ENCODE data around the gene BBS4.

The BBS4 gene

DNA sequence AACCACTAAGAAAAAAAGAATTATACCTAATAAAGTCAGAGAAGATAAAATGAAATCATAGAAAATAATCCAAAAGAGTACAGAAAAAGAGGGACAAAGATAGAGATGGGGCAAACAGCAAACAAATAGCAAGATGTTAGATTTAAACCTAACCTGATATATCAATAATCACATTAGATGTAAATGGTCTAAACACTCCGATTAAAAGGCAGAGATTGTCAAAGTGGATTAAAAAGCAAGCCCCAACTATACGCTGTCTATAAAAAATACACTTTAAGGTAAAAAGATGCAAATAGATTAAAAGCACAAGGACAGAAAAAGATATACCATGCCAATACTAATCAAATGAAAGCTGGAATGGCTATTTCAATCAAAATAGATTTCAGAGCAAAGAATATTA, 80.8 kb downstream of the BBS4 start:
- DNase-seq = no peak

GRCh38 chr15:72770673-72771328, 84.8 kb downstream of the BBS4 start:
- DNase-seq = no peak

DNA sequence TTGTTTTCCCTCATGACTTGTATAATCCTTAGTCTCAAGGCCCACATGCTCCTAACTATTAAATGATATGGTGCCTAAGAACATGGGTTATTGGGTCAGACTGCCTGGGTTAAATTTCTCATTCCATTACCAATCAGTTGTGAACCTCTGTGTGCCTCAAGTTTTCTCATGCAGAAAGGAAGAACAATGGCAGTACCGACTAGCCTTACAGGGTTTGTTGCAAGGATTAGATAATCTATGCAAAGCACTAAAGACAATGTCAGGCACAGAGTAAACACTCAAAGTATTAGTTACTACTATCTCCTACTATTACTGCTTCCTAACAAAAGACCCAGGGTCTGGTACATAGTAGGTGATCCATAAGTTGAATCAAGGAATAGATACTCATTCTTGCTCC, 85.3 kb downstream of the BBS4 start:
- DNase-seq = no peak

DNA sequence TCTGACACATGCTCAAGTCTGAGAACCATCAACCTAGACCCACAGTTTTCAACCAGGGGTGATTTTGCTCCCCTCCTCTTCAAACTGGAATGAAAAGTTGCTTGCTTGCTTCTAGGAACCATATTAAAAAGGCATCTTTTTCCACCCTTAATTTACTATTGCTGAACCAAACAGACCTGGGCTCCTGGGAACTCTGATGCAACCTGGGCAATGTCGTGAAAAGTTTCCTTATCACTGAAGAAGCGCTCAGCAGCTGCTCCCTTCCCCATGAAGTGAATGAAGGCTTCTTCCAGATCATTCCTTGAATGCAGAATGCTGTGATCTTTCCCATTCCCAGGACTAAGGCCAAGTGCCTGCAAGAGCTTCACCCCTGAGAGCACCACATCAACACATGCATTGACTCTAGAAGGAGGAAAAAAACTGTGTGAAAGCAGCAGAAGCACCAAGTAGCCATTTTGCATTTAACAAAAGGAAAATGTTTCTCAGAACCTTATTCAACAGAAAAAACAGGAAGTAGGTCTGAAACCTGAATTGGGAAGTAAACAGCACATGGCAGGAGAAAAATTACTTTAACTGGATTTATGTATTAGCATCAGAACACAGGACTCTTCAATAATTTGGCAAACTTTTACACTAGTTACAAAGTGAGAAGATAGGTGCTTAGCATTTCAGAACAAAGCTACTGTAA, 88.8 kb downstream of the BBS4 start:
- peak in 1 of 2 donors; percentile 32 for DNase-seq

GRCh38 chr15:72778796-72779195, 92.8 kb downstream of the BBS4 start:
- DNase-seq = no peak

GRCh38 chr15:72781631-72782030, 95.6 kb downstream of the BBS4 start:
- DNase-seq = no peak

- no peak for DNase-seq
Observed at GRCh38 chr15:72782274-72783003, 96.4 kb downstream of the BBS4 start.

DNA sequence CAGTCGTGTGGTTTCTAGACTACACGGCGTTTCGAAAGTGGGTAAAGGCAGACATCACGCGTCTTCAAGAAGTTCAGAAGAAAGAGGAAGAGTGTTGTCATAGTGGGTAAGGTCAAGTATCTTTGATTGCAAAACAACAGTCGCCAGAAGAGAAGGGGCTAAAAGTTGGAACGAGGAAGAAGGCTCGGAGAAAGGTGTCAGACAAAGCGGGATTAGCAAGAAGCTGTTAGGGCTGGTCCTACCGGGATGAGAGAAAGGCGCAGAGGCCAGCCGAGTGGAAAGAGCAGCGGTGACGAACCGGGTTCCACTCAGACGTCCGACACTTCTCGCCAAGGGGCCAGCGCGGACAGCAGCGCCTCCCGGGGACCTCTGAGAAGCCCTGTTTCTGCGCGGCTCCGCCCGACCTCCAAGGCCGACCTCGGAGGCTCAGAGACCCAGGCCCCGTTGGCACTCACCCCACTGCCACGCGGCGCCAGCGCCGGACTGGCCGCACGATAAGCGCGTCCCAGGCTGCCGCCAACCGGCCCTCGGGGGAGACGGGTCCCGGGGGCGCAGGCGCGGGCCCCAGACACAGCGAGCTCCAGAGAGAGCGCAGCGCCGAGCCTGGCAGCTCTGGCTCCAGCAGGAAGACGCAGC, 97.1 kb downstream of the BBS4 start:
- peak; percentile 82 to 92 for DNase-seq

DNA sequence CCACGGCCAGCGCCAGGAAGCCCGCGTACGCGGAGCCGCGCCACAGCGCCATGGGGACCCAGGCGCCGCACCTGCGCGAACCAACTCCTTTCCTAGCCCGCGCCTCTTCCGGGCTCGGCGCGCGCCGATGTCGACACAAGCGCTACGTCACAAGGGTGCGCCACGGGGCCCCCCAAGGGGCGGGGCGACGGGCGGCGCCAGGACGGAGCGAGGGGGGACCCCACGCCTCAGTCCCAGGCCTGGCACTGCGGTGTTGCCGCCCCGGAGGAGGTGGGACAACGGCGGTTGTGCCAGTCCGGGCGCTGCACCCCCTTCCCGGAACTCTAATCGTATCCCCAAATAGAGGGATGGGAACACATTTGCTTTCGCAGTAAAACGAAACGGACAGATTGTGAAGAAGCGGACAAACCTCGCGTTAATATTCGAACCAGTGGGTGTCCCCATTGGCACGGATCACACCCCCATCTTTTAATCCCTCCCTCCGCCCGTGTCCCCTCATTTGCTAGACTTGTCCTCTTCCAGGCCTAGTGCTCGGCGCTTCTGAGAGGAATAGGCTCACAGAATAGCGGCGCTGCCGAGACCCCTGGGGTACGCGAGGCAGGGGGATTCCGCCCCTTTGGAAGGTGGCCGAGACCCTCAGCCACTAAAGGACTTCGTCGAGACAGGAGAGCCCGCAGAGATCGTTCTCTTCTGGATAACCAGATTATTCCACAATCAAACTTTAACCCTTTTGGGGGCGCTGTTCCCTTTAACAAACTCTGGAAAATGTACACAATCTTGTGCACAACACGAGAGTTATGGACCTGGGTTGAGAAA, 97.8 kb downstream of the BBS4 start, which contains the start of gene ADPGK:
ADPGK (minus strand) TSS at position 119 of the 816 bp plus-strand sequence; CDS start at position 52, 67 bp downstream.
- DNase-seq = peak; percentile 84 to 87

DNA sequence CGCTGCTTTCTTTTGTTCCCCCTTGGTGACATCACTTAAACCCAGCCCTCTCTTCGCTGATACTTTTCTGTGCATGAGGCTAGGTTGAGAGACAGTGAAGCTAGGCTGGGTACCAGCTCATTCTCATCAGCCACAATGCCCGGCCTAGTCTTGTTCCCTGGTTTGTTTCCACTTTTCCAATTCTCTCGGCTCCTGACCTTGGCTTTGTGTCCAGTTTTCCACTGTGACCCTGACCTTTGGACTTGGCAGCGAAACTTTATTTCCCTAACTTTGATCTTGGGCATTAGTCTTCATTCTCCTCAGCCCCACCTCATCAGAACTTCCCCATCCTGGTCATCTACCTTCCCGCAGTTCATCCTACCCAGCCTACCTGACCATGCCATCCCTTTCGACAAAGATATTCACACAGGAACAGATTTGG, 98.5 kb downstream of the BBS4 start:
- DNase-seq = no peak

DNA sequence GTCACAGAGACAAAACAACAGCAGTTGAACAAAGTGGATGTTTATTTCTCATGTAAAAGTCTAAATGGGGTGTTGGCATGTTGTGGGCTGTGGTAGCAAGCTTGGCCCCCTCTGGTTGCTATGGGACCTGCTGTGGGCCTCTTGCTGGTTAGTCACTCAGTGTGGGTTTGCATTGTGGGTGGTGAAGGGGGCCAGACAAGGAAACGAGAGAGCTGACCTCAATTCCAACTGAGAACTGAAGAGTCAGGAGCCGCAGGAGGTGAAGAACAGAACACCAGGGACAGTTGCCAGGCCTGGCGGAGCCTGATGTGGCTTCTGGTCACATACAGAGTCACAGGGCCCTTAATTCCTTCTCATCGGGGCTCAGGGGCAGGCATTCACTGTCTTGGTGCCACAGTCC, 99.4 kb downstream of the BBS4 start:
- no peak for DNase-seq

DNA sequence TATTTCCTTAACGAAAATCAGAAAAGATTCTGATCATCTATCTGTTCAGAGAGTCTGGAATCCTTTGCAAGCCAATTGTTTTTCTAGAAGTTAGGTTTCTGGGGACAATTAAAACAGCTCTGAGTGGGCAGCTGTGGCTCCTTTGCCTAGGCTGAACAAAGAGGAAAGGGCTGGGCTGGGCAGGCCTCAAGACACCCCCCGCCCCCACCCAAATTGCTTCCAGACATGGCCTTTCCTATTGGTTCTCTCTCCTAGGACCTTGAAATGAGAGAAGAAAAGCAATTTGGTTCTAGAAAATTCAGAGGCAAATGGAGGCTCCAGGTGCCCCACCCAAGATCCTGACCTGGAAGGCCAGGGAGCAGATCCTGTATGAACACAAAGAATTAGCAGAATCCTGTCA, 99.8 kb downstream of the BBS4 start:
- DNase-seq = no peak

DNA sequence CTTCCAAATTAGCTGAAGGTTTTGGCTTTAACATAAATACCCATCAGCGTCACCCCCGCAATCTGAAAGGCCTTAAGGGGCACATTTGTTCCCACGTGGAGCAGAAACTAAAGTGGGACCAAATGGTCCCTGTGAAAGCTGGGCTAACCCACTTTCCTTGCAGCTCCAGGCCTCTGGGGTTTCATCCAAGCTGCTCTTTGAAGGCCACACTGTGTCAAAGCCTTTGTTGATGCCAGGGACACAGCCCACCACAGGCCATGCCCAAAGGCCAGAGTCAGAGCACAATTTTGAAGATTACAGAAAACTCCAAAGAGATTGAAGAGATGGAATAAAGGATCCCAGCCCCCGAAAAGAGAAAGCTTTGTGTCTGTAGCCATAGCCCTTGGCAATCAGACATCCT, 100.2 kb downstream of the BBS4 start:
- no peak for DNase-seq

DNA sequence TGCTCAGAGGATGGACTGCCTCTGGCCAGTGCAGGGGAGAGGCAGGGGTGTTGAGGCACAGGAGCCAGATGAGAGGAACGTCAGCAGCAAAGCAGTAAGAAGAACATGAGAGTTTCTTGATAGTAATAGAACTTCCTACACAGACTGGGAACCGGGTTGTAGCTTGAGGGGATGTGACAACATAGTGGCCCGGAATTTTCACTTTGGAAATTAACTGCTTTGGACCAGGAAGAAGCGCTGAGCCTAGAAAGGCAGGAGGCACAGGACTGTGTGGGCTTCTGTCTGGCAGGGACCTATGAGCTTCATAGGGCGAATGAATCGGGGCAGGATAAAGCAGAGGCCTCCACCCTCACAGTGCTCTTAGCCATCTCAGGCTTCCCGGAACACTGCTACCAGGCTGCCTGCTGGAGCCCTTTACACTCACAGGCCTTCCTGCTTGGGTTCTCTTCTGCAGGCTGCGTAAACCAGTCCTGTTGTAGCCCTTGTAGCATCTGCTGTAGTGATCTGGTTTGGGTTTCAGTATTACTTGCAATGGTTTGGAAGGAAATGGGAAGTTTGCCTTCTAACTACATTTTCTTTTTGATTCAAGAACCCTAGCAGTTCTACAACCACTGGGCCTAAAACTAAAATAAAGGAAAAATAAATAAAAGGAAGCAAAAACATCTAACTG, 100.8 kb downstream of the BBS4 start:
- no peak for DNase-seq

DNA sequence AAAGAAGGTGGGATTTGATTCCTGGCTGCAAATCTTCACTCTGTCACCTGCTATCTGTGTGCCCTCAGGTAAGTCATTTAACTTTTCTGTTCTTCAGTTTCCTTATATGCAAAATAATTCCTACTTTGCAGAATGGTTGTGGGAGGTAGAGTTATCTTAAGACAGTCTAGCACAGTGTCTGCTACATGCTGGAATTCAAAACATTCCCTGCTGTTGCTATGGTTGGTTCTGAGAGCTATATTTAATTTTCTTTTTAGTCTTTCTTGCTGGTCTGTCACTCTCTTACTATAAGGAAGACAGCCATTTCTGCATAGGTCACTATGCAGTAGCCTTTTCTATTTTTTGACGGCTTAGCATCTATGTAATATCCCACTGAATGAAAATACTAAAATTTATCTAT, 101.5 kb downstream of the BBS4 start:
- DNase-seq = no peak
